Adrenal gland (tissue), 12 donors: ENCODE results near the gene EML1. TPM values are rescaled to one million over a fixed set of nuclear protein-coding genes. Genes with fewer than 3 reads are reported as not detected.

Experiments used
- DNase-seq, 7 donors: peaks; one replicate each; pipeline ENCODE4 v3.0.0-alpha.2; 2019 to 2020
- H3K27ac ChIP-seq, 5 donors: fragments of 200-600 bp; sonication (generic) in 4 of 5; 1 replicate in 3 of 5; 2 replicates in 2 of 5; pipeline versions ENCODE4 v1.5.1 to v1.8.0; 2016 to 2020; ENCODE audit warnings: mild to moderate bottlenecking in 1 of 5
- H3K27me3 ChIP-seq: fragments of 200-600 bp; 2 replicates; pipeline ENCODE4 v1.8.0; 2021
- H3K36me3 ChIP-seq, 2 donors: fragments of 200-600 bp; replicated peaks in 1 of 2; 1 replicate in 1 of 2; 2 replicates in 1 of 2; pipeline versions ENCODE4 v1.5.1 to v1.8.0; 2018 to 2022
- H3K4me1 ChIP-seq, 2 donors: fragments of 200-600 bp; replicated peaks in 1 of 2; 1 replicate in 1 of 2; 2 replicates in 1 of 2; pipeline versions ENCODE4 v1.5.1 to v1.8.0; 2018 to 2021
- H3K4me3 ChIP-seq, 4 donors: fragments of 200-600 bp; sonication (generic) in 3 of 4; one replicate each; pipeline ENCODE4 v1.5.1; 2016 to 2018
- H3K9me3 ChIP-seq, 3 donors: fragments of 200-600 bp; sonication (generic) in 1 of 3; replicated peaks in 1 of 3; 1 replicate in 2 of 3; 2 replicates in 1 of 3; pipeline versions ENCODE4 v1.5.1 to v1.8.0; 2016 to 2021
- CTCF ChIP-seq, 6 experiments: fragments of 450-650 bp in 4 of 6; fragments of 200-600 bp in 2 of 6; sonication (generic) in 1 of 6; IDR thresholded peaks; 1 replicate in 5 of 6; 2 replicates in 1 of 6; pipeline versions ENCODE4 v1.5.1 to v1.8.0; 2016 to 2021; ENCODE audit warnings: antibody characterized with exemption in 6 of 6, mild to moderate bottlenecking in 2 of 6, moderate library complexity in 1 of 6
- POLR2A ChIP-seq, 2 donors: fragments of 450-650 bp; IDR thresholded peaks; one replicate each; pipeline ENCODE4 v1.6.1; 2017; ENCODE audit warnings: antibody characterized with exemption in 2 of 2, mild to moderate bottlenecking in 2 of 2, moderate library complexity in 1 of 2
- WGBS, 4 donors: extraction: QIAGEN DNeasy Blood & Tissue Kit in 2 of 4; methylation state at CpG; one replicate each; pipeline versions ENCODE4 v1.1.5 to v1.1.7; 2013 to 2017; 5-methylcytosine and 5-hydroxymethylcytosine counted together
- intact Hi-C, 2 donors: fragments of 100-400 bp; cut with DNase I; formaldehyde crosslinking; loops; one replicate each; pipeline versions ENCODE4 v1.14.1 to v1.15.0; 2022 to 2023
- polyA plus RNA-seq, 3 donors: library from polyadenylated mRNA; stranded (reverse); fragments of 200-250 nt in 2 of 3; fragments of 350-450 nt in 1 of 3; fragmentation: Illumina TruSeq in 1 of 3; extraction: RNeasy Lipid Tissue Mini Kit (QIAGEN cat#74804) in 1 of 3; gene quantifications; one replicate each; pipeline ENCODE4 v1.2.3, GENCODE V29; 2013 to 2014
- small RNA-seq, 2 donors: library from RNA; depleted of rRNA; stranded (forward); fragments of <200 nt; gene quantifications; one replicate each; pipeline ENCODE3, GENCODE V24; 2016
- total RNA-seq, 9 donors: library from RNA; depleted of rRNA in 4 of 9; stranded (reverse); fragments of >200 nt in 4 of 9; fragments of 120-200 nt in 1 of 9; fragmentation: NEBNext Ultra II Directional in 1 of 9; extraction: Animal tissue kit (Norgen Biotek cat#: 25700) in 1 of 9; gene quantifications; one replicate each; pipeline versions ENCODE4 v1.1.0 to v1.2.4, GENCODE V29; 2013 to 2023
- donor health status: healthy with polysubstance abuse.
- donor health status: Bipolar disorder and iron deficiency.
- donor health status: DM: yes; HTN: yes; CAD: no.
- donor health status: DM: no; HTN: no; CAD: no.
- donor health status: DM: no; HTN: no; CAD: no.
- donor health status: DM: yes; HTN: yes; CAD: no.

The EML1 gene
- total and polyA plus RNA-seq, 12 donors = 5.5 to 59.5 (median 16.2) TPM

- no peak for TF ChIP-seq POLR2A (IDR thresholded peaks at IDR 0.05)
- TF ChIP-seq CTCF (IDR thresholded peaks at IDR 0.05) = no peak
- H3K36me3 ChIP-seq = no peaks in the 10 kb centered on the region
- 92 to 100% (median 94%) methylated on average over 2 of the region's 2 CpGs for WGBS, 4 donors
- H3K27me3 ChIP-seq = no peaks in the 10 kb centered on the region
- H3K4me3 ChIP-seq = no peak overlapping the region
- intact Hi-C loops = loop anchor here in 1 of 2 donors (10.0 kb wide), 1 partner anchor 208 kb away; no protein-coding TSS in a partner anchor
- peaks cover 0 to 9% of the 10 kb centered on the region in 2 donors for H3K4me1 ChIP-seq
- no peak for DNase-seq
- H3K9me3 ChIP-seq = no peaks in the 10 kb centered on the region
- H3K27ac ChIP-seq = no peak overlapping the region
Observed at GRCh38 chr14:99986396-99986795, 193.2 kb downstream of the EML1 start.

- 83 to 93% (median 90%) methylated on average over 3 of the region's 3 CpGs for WGBS, 4 donors
Observed at GRCh38 chr14:99989032-99989431, 195.8 kb downstream of the EML1 start.

GRCh38 chr14:99990268-99991170 is 197.3 kb downstream of the EML1 start:
- intact Hi-C loops = no loop called here
- H3K36me3 ChIP-seq = no peaks in the 10 kb centered on the region
- H3K9me3 ChIP-seq = no peaks in the 10 kb centered on the region
- H3K27ac ChIP-seq = no peak overlapping the region
- no peak for DNase-seq
- H3K27me3 ChIP-seq = no peaks in the 10 kb centered on the region
- H3K4me1 ChIP-seq = no peaks in the 10 kb centered on the region
- 83 to 89% (median 88%) methylated on average over 7 of the region's 7 CpGs for WGBS, 4 donors
- TF ChIP-seq CTCF (IDR thresholded peaks at IDR 0.05) (no peak), POLR2A (IDR thresholded peaks at IDR 0.05) (no peak)
- H3K4me3 ChIP-seq = no peak overlapping the region

More at GRCh38 chr14:99989032-99989431, 195.8 kb downstream of the EML1 start:
- no peaks in the 10 kb centered on the region for H3K9me3 ChIP-seq
- H3K36me3 ChIP-seq = no peaks in the 10 kb centered on the region
- no peak for TF ChIP-seq CTCF (IDR thresholded peaks at IDR 0.05)
- no peak for TF ChIP-seq POLR2A (IDR thresholded peaks at IDR 0.05)
- no peaks in the 10 kb centered on the region for H3K27me3 ChIP-seq
- DNase-seq = no peak
- H3K27ac ChIP-seq = no peak overlapping the region
- intact Hi-C loops = loop anchor here in 1 of 2 donors (10.0 kb wide), 1 partner anchor 206 kb away; no protein-coding TSS in a partner anchor
- no peaks in the 10 kb centered on the region for H3K4me1 ChIP-seq
- no peak overlapping the region for H3K4me3 ChIP-seq

GRCh38 chr14:99991331-99991730 is 198.1 kb downstream of the EML1 start:
- intact Hi-C loops = no loop called here
- H3K4me3 ChIP-seq = no peak overlapping the region
- DNase-seq = no peak

More at GRCh38 chr14:99991331-99991730, 198.1 kb downstream of the EML1 start:
- no peak for TF ChIP-seq POLR2A (IDR thresholded peaks at IDR 0.05)
- no peak for TF ChIP-seq CTCF (IDR thresholded peaks at IDR 0.05)
- no peaks in the 10 kb centered on the region for H3K36me3 ChIP-seq
- no peaks in the 10 kb centered on the region for H3K9me3 ChIP-seq
- WGBS, 4 donors = 72 to 78% (median 73%) methylated on average over 7 of the region's 7 CpGs
- no peaks in the 10 kb centered on the region for H3K27me3 ChIP-seq
- no peaks in the 10 kb centered on the region for H3K4me1 ChIP-seq
- H3K27ac ChIP-seq = no peak overlapping the region

Small RNAs within 50 kb of the gene (small RNA-seq; reads per million reads assigned to genes)
- gene RNU1-47P = 0 to 0.12 reads per million in 2 donors

Other genes starting within 250 kb of the EML1 start
- gene CCDC85C, start 189.2 kb upstream of the EML1 start, total RNA-seq = 10 to 100 TPM in 8 of 9 donors, 1 to 10 TPM in 1; 4.2 to 59.0 (median 41.2) TPM
- gene CCDC85C, start 189.2 kb upstream of the EML1 start, polyA plus RNA-seq = 10 to 100 TPM; 10.8 to 41.7 (median 23.4) TPM
- 1 to 10 TPM in 8 of 9 donors, under 1 TPM in 1; 0.39 to 2.9 (median 1.6) TPM for gene HHIPL1, start 148.3 kb upstream of the EML1 start, total RNA-seq
- under 1 TPM; 0.20 to 0.64 (median 0.51) TPM for gene HHIPL1, start 148.3 kb upstream of the EML1 start, polyA plus RNA-seq
- 1 to 10 TPM in 6 of 9 donors, under 1 TPM in 3; 0.67 to 3.2 (median 2.1) TPM for gene CYP46A1, start 109.1 kb upstream of the EML1 start, total RNA-seq
- 1 to 10 TPM; 1.6 to 5.9 (median 3.0) TPM for gene CYP46A1, start 109.1 kb upstream of the EML1 start, polyA plus RNA-seq